Measurements from ENCODE around the gene ABTB1.
"Not testable (repeated sequence)": the region's sequence is repeated elsewhere in the genome, so short reads cannot be mapped to it uniquely, and the experiment has no call there.

Gene ABTB1

GRCh38 chr3:127650236-127650635 is 22.5 kb upstream of the ABTB1 start:
- DNase-seq (ENCODE audit: low spot score) = no peak

GRCh38 chr3:127651516-127652172 is 21.1 kb upstream of the ABTB1 start:
- no peak for DNase-seq (ENCODE audit: low spot score)

- DNase-seq (ENCODE audit: low spot score) = peak; percentile 81
Observed at GRCh38 chr3:127652246-127652995, 20.3 kb upstream of the ABTB1 start.

GRCh38 chr3:127654374-127654773 is 18.4 kb upstream of the ABTB1 start:
- no peak for DNase-seq (ENCODE audit: low spot score)

GRCh38 chr3:127654993-127655392 is 17.8 kb upstream of the ABTB1 start:
- not testable (repeated sequence) for DNase-seq (ENCODE audit: low spot score)

GRCh38 chr3:127655641-127656040 is 17.1 kb upstream of the ABTB1 start:
- no peak for DNase-seq (ENCODE audit: low spot score)

- no peak for DNase-seq (ENCODE audit: low spot score)
Observed at GRCh38 chr3:127656906-127657305, 15.8 kb upstream of the ABTB1 start.

GRCh38 chr3:127658234-127658633 is 14.5 kb upstream of the ABTB1 start:
- no peak for DNase-seq (ENCODE audit: low spot score)

GRCh38 chr3:127660621-127661251 is 12.0 kb upstream of the ABTB1 start:
- no peak for DNase-seq (ENCODE audit: low spot score)

- DNase-seq (ENCODE audit: low spot score) = no peak
Observed at GRCh38 chr3:127661600-127661999, 11.2 kb upstream of the ABTB1 start.

- DNase-seq (ENCODE audit: low spot score) = no peak
Observed at GRCh38 chr3:127662001-127662469, 10.7 kb upstream of the ABTB1 start.

GRCh38 chr3:127663151-127663550 is 9.6 kb upstream of the ABTB1 start:
- DNase-seq (ENCODE audit: low spot score) = peak; percentile 48

- DNase-seq (ENCODE audit: low spot score) = no peak
Observed at GRCh38 chr3:127665165-127665564, 7.6 kb upstream of the ABTB1 start.

- DNase-seq (ENCODE audit: low spot score) = no peak
Observed at GRCh38 chr3:127665586-127665985, 7.2 kb upstream of the ABTB1 start.

- no peak for DNase-seq (ENCODE audit: low spot score)
Observed at GRCh38 chr3:127666676-127667075, 6.1 kb upstream of the ABTB1 start.

- DNase-seq (ENCODE audit: low spot score) = peak; percentile 88
Observed at GRCh38 chr3:127667119-127667681, 5.6 kb upstream of the ABTB1 start.

GRCh38 chr3:127668906-127669305 is 3.8 kb upstream of the ABTB1 start:
- DNase-seq (ENCODE audit: low spot score) = no peak

- DNase-seq (ENCODE audit: low spot score) = no peak
Observed at GRCh38 chr3:127669541-127670228, 3.1 kb upstream of the ABTB1 start.

GRCh38 chr3:127670229-127670559 is 2.6 kb upstream of the ABTB1 start:
- DNase-seq (ENCODE audit: low spot score) = no peak

- no peak for DNase-seq (ENCODE audit: low spot score)
Observed at GRCh38 chr3:127670761-127671522, 1.8 kb upstream of the ABTB1 start.
